Ovary (tissue), 9 donors: Measurements from ENCODE around the gene CDC42BPA. TPM values are rescaled to one million over a fixed set of nuclear protein-coding genes. Genes with fewer than 3 reads are reported as not detected.
"Not testable (repeated sequence)": the region's sequence is repeated elsewhere in the genome, so short reads cannot be mapped to it uniquely, and the experiment has no call there.

Experiments
- DNase-seq, 5 donors: peaks; one replicate each; pipeline ENCODE4 v3.0.0-alpha.2; 2019 to 2020
- H3K27ac ChIP-seq, 2 donors: fragments of 200-600 bp; one replicate each; pipeline versions ENCODE4 v1.5.1 to v1.8.0; 2019 to 2022
- H3K27me3 ChIP-seq: fragments of 200-600 bp; one replicate; pipeline ENCODE4 v1.8.0; 2022
- H3K36me3 ChIP-seq: fragments of 200-600 bp; sonication (generic); one replicate; pipeline ENCODE4 v1.5.1; 2019
- H3K4me1 ChIP-seq: one replicate; pipeline ENCODE4 v1.8.1; 2013; ENCODE audit warnings: mild to moderate bottlenecking, moderate library complexity; ENCODE audit not compliant: insufficient read depth
- H3K4me3 ChIP-seq: fragments of 200-600 bp; sonication (generic); one replicate; pipeline ENCODE4 v1.5.1; 2017
- H3K9me3 ChIP-seq, 2 donors: fragments of 200-600 bp in 1 of 2; sonication (generic) in 1 of 2; one replicate each; pipeline versions ENCODE4 v1.5.1 to v1.8.1; 2013 to 2019; ENCODE audit warnings: mild to moderate bottlenecking in 1 of 2, moderate library complexity in 1 of 2
- EP300 ChIP-seq: sonication (generic); formaldehyde crosslinking; IDR thresholded peaks from one replicate; pipeline ENCODE4 v1.6.1; 2017; ENCODE audit warnings: antibody characterized with exemption
- POLR2A ChIP-seq: fragments of 450-650 bp; IDR thresholded peaks from one replicate; pipeline ENCODE4 v1.6.1; 2017; ENCODE audit warnings: antibody characterized with exemption, mild to moderate bottlenecking, moderate library complexity
- WGBS, 3 donors: extraction: QIAGEN DNeasy Blood & Tissue Kit in 1 of 3; methylation state at CpG; one replicate each; pipeline versions ENCODE4 v1.1.5 to v1.1.7; 2013 to 2017; 5-methylcytosine and 5-hydroxymethylcytosine counted together
- intact Hi-C, 4 donors: fragments of 100-400 bp; cut with DNase I; formaldehyde crosslinking; loops; one replicate each; pipeline versions ENCODE4 v1.11.0 to v1.15.1; 2022 to 2023
- polyA plus RNA-seq, 2 donors: library from polyadenylated mRNA; stranded (reverse); fragments of 200-250 nt in 1 of 2; fragments of 350-450 nt in 1 of 2; fragmentation: Illumina TruSeq in 1 of 2; extraction: RNeasy Lipid Tissue Mini Kit (QIAGEN cat#74804) in 1 of 2; gene quantifications; one replicate each; pipeline ENCODE4 v1.2.3, GENCODE V29; 2013 to 2014
- total RNA-seq, 7 donors: library from RNA; depleted of rRNA in 2 of 7; stranded (reverse); fragments of >200 nt in 2 of 7; fragmentation: NEBNext Ultra II Directional in 3 of 7; extraction: Animal tissue kit (Norgen Biotek cat#: 25700) in 3 of 7; gene quantifications; one replicate each; pipeline versions ENCODE4 v1.1.0 to v1.2.4, GENCODE V29; 2016 to 2023
- TF ChIP-seq, protein P1 (sequence below), 3 donors: fragments of 450-650 bp in 2 of 3; fragments of 200-600 bp in 1 of 3; IDR thresholded peaks; one replicate each; pipeline versions ENCODE4 v1.5.1 to v1.8.0; 2016 to 2022; ENCODE audit warnings: antibody characterized with exemption in 3 of 3, mild to moderate bottlenecking in 1 of 3
- donor health status: DM: no; HTN: no; CAD: no; lungs with moderate emphysema.
- donor health status: DM: no; HTN: no; CAD: no.
- donor health status: Bipolar disorder and iron deficiency.
- donor health status: DM: yes; HTN: yes; CAD: no.
- donor health status: DM: no; HTN: no; CAD: no.
- donor health status: DM: yes; HTN: yes; CAD: no.

CDC42BPA gene
- total and polyA plus RNA-seq, 9 donors, result 11.1 to 56.2 (median 40.2) TPM

DNA sequence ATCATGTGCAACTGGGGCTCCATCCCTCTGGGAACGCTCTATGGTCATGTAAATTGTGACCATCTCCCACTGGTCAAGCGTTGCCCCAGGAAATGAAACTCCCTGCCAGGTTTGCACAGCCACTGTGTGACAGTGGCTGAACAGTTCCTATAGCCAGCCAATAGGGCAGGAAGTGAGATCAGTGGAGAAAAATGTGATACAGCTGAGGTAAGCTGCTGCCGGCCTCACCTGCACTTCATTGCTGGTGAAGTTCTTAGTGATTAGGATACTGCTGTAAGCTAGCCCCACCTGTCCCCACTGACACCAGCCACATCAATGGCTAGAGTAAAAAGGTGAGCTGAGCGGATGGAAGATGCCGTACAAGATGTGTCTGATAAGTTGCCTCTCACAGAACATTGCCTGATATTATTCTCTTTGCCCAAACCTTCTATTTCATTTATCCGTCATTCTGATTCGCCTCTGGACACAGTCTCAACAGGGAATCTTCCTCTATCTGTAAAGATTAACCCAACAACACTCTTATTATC, 38.4 kb upstream of the CDC42BPA start:
- H3K27me3 ChIP-seq, result no peaks in the 10 kb centered on the region
- WGBS, 3 donors, result 81 to 86% (median 85%) methylated on average over 7 of the region's 7 CpGs
- TF ChIP-seq POLR2A, result no peak
- TF ChIP-seq, protein P1, sequence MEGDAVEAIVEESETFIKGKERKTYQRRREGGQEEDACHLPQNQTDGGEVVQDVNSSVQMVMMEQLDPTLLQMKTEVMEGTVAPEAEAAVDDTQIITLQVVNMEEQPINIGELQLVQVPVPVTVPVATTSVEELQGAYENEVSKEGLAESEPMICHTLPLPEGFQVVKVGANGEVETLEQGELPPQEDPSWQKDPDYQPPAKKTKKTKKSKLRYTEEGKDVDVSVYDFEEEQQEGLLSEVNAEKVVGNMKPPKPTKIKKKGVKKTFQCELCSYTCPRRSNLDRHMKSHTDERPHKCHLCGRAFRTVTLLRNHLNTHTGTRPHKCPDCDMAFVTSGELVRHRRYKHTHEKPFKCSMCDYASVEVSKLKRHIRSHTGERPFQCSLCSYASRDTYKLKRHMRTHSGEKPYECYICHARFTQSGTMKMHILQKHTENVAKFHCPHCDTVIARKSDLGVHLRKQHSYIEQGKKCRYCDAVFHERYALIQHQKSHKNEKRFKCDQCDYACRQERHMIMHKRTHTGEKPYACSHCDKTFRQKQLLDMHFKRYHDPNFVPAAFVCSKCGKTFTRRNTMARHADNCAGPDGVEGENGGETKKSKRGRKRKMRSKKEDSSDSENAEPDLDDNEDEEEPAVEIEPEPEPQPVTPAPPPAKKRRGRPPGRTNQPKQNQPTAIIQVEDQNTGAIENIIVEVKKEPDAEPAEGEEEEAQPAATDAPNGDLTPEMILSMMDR (IDR thresholded peaks at IDR 0.05), result no peak
- TF ChIP-seq EP300, result no peak
- no peak for DNase-seq
- no peak overlapping the region for H3K4me3 ChIP-seq
- H3K36me3 ChIP-seq, result no peaks in the 10 kb centered on the region
- H3K27ac ChIP-seq, result no peak overlapping the region
- no peaks in the 10 kb centered on the region for H3K4me1 ChIP-seq
- intact Hi-C loops, result no loop called here
- H3K9me3 ChIP-seq, result no peaks in the 10 kb centered on the region

DNA sequence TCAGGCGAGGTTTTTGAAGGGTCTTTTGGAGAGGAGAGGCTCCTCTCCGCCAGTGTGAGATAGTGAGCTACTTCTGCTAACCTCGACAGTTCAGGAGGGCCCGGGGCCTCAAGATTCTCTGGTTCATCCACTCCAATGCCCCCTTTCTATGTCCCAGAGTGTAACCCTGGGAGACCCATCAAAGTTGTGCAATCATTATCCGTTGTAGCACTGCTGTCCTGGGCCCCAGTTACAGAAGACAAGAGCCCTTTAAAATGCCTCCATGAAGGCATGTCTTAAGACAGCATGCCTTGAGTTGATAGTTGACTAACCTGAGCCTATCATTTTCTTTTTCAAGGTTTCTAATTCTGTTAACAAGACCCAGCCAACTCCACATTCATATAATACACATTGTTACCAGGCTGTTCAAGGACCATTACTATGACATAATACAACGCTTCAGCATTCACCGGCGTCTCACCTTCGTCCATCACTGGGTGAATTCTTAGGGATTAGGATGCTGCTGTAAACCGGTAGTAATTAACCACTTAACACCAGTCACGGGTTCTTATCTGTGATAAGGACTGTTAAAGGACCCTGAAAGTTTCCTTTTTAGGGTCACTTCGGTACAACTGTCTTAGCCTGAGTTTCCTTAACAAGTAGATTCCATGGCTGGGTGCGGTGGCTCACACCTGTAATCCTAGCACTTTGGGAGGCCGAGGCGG, 37.4 kb upstream of the CDC42BPA start:
- H3K9me3 ChIP-seq, result no peaks in the 10 kb centered on the region
- H3K4me3 ChIP-seq, result no peak overlapping the region
- H3K27me3 ChIP-seq, result no peaks in the 10 kb centered on the region
- H3K36me3 ChIP-seq, result no peaks in the 10 kb centered on the region
- 86 to 92% (median 89%) methylated on average over 15 of the region's 15 CpGs for WGBS, 3 donors
- H3K27ac ChIP-seq, result no peak overlapping the region
- DNase-seq, result no peak
- TF ChIP-seq, protein P1 (IDR thresholded peaks at IDR 0.05), result no peak
- no peak for TF ChIP-seq EP300
- no peak for TF ChIP-seq POLR2A
- intact Hi-C loops, result no loop called here
- no peaks in the 10 kb centered on the region for H3K4me1 ChIP-seq

DNA sequence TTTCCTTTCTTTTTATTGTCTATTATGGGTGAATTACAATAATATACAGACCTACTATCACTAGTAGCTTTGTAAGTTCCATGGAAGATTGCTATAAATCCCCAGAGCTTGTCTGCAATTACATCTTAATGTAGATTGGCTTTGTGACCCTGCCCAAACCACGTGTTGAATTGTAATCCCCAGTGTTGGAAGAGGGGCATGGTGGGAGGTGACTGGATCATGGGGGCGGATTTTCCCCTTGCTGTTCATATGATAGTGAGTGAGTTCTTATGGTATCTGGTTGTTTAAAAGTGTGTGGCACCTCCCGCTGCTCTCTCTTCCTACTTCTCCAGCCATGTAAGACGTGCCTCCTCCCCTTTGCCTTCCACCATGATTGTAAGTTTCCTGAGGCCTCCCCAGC, 34.9 kb upstream of the CDC42BPA start:
- no peaks in the 10 kb centered on the region for H3K36me3 ChIP-seq
- TF ChIP-seq, protein P1 (IDR thresholded peaks at IDR 0.05), result no peak
- TF ChIP-seq EP300, result no peak
- no peak for TF ChIP-seq POLR2A
- no peak overlapping the region for H3K27ac ChIP-seq
- no peaks in the 10 kb centered on the region for H3K27me3 ChIP-seq
- H3K9me3 ChIP-seq, result no peaks in the 10 kb centered on the region
- no peak overlapping the region for H3K4me3 ChIP-seq
- no peaks in the 10 kb centered on the region for H3K4me1 ChIP-seq
- 76 to 80% (median 77%) methylated on average over 4 of the region's 4 CpGs for WGBS, 3 donors
- no peak for DNase-seq
- intact Hi-C loops, result no loop called here

DNA sequence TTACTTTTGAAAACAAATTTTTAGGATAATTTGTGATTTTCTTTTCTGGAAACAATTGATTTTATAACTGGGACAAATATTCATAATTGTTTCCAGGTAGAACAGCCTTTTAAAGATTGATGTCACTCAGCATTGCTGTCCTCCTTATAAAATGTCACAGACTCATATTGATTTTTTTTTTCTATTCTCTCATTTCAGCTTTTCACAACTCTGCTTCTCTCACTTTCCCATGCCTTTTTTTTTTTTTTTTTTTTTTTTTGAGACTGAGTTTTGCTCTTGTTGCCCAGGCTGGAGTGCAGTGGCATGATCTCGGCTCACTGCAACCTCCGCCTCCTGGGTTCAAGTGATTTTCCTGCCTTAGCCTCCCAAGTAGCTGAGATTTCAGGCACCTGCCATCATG, 33.9 kb upstream of the CDC42BPA start:
- intact Hi-C loops, result not testable (repeated sequence)

DNA sequence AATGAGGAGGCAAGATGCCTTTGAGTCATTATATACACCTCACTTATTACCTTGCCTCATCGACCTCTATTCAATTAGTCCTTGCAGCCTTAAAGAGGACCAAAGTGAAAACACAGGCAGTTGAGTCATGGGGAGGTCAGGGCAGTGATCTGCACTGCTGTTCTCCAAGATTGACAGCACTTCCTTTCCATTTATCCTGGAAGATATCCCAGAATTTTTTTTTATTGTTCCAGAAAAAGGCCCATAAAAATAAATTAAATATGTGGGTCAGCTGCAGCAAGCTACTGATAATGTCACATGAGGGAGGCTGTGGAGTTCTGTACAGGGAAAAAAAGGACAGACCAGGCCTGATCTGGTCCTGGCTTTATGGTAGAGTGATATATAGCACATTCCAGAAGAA, 33.2 kb upstream of the CDC42BPA start:
- no peak for DNase-seq
- Histone ChIP-seq H3K27me3 (no peaks in the 10 kb centered on the region), H3K4me3 (no peak overlapping the region), H3K9me3 (no peaks in the 10 kb centered on the region), H3K4me1 (no peaks in the 10 kb centered on the region), H3K36me3 (no peaks in the 10 kb centered on the region), H3K27ac (no peak overlapping the region)
- no peak for TF ChIP-seq POLR2A
- TF ChIP-seq EP300, result no peak
- TF ChIP-seq, protein P1 (IDR thresholded peaks at IDR 0.05), result no peak
- 0 to 13% (median 0%) methylated on average over 1 of the region's 1 CpG for WGBS, 3 donors
- intact Hi-C loops, result no loop called here

More for the DNA sequence above, 33.9 kb upstream of the CDC42BPA start:
- H3K27ac ChIP-seq, H3K4me3 ChIP-seq, H3K9me3 ChIP-seq, H3K4me1 ChIP-seq, H3K36me3 ChIP-seq, H3K27me3 ChIP-seq, DNase-seq: not testable (repeated sequence)
- 95 to 98% (median 97%) methylated on average over 2 of the region's 2 CpGs for WGBS, 3 donors
